H1 (cell line): ENCODE measurements around the gene MAP2K1. TPM values are rescaled to one million over a fixed set of nuclear protein-coding genes. Genes with fewer than 3 reads are reported as not detected.

Experiments
- CEBPB ChIP-seq: IDR thresholded peaks from 2 replicates; pipeline ENCODE4 v1.6.1; 2012; ENCODE audit warnings: low read depth, low read length
- CHD7 ChIP-seq: fragments of 300-600 bp; sonication (generic); IDR thresholded peaks from 2 replicates; pipeline ENCODE4 v1.7.1; 2012; ENCODE audit warnings: low read length, moderate library complexity, mild to moderate bottlenecking, inconsistent platforms; ENCODE audit not compliant: insufficient replicate concordance
- GABPA ChIP-seq: IDR thresholded peaks from 2 replicates; pipeline ENCODE4 v1.6.1; 2011; ENCODE audit warnings: mild to moderate bottlenecking, low read length, moderate library complexity, borderline replicate concordance; ENCODE audit not compliant: insufficient read depth
- HDAC2 ChIP-seq, 2 experiments: fragments of 300-600 bp in 1 of 2; sonication (generic) in 1 of 2; IDR thresholded peaks; 2 replicates each; pipeline ENCODE4 v1.6.1; 2011 to 2012; ENCODE audit warnings: low read depth in 2 of 2, low read length in 2 of 2, mild to moderate bottlenecking in 2 of 2, moderate library complexity in 2 of 2, borderline replicate concordance in 1 of 2, inconsistent platforms in 1 of 2
- POLR2A ChIP-seq, 2 experiments: IDR thresholded peaks; 1 replicate in 1 of 2; 2 replicates in 1 of 2; pipeline ENCODE4 v1.6.1; 2011; ENCODE audit warnings: low read depth in 2 of 2, low read length in 2 of 2, mild to moderate bottlenecking in 2 of 2; ENCODE audit errors: control extremely low read depth in 1 of 2
- POLR2AphosphoS5 ChIP-seq: IDR thresholded peaks from 2 replicates; pipeline ENCODE4 v1.6.1; 2011; ENCODE audit warnings: low read depth, low read length
- RXRA ChIP-seq: IDR thresholded peaks from 2 replicates; pipeline ENCODE4 v1.6.1; 2011; ENCODE audit warnings: low read depth, mild to moderate bottlenecking, low read length, moderate library complexity; ENCODE audit not compliant: insufficient read depth
- TAF1 ChIP-seq: IDR thresholded peaks from 2 replicates; pipeline ENCODE4 v1.6.1; 2011; ENCODE audit warnings: mild to moderate bottlenecking, low read depth, low read length
- TBP ChIP-seq: IDR thresholded peaks from 2 replicates; pipeline ENCODE4 v1.6.1; 2011; ENCODE audit warnings: low read depth, low read length, improper control_type of control experiment
- polyA plus RNA-seq, 7 experiments: library from polyadenylated mRNA; depleted of rRNA in 3 of 7; stranded (reverse) in 5 of 7; unstranded in 2 of 7; fragments of >200 nt in 5 of 7; fragments of 200-250 nt in 2 of 7; gene quantifications; 1 replicate in 5 of 7; 2 replicates in 1 of 7; 4 replicates in 1 of 7; pipeline versions ENCODE4 v1.2.1 to v1.2.3, GENCODE V29; 2011 to 2013; ENCODE audit warnings: missing spikeins in 2 of 7, mixed read lengths in 2 of 7
- total RNA-seq: library from RNA; stranded (reverse); fragmentation: NEBNext Ultra II Directional; extraction: Animal tissue kit (Norgen Biotek cat#: 25700); gene quantifications from 2 replicates; pipeline ENCODE4 v1.2.1, GENCODE V29; 2021

The MAP2K1 gene
- total and polyA plus RNA-seq, 2 of the 8 experiments (the other 6 are each of a cell fraction or from before 2014, with no cell fraction given) = 54.7 to 78.2 TPM

GRCh38 chr15:66369773-66370651 lies 16.7 kb upstream of the MAP2K1 start (continued):
- TF ChIP-seq CHD7 (no peak), RXRA (no peak), TAF1 (no peak), TBP (no peak), POLR2AphosphoS5 (no peak), HDAC2 (IDR thresholded peaks at IDR 0.05; ENCODE audit: borderline replicate concordance in 1 of 2, low read depth in 2 of 2, low read length in 2 of 2) (no peak), GABPA (no peak), CEBPB (peak; percentile 84), POLR2A (IDR thresholded peaks at IDR 0.05; ENCODE audit: control extremely low read depth in 1 of 2, low read depth in 2 of 2, low read length in 2 of 2) (no peak)
- TF ChIP-seq, all 59 proteins: peak for 2
